Activated naive CD4-positive, alpha-beta T cell treated with anti-CD3 and anti-CD28 coated beads, Interleukin-2, amount 50 U/mL, for 16 hours (primary cell): ENCODE measurements around the gene UBE2V1.

Source experiments
- DNase-seq: peaks from one replicate; pipeline ENCODE4 v3.0.0-alpha.2; 2020

Gene UBE2V1

GRCh38 chr20:50041246-50041873, 71.6 kb downstream of the UBE2V1 start:
- DNase-seq, result no peak

GRCh38 chr20:50040432-50041245, 72.3 kb downstream of the UBE2V1 start:
- no peak for DNase-seq

GRCh38 chr20:50039706-50040431, 73.1 kb downstream of the UBE2V1 start:
- DNase-seq, result no peak

GRCh38 chr20:50038574-50038991, 74.4 kb downstream of the UBE2V1 start:
- no peak for DNase-seq

GRCh38 chr20:50038169-50038568, 74.8 kb downstream of the UBE2V1 start:
- DNase-seq, result no peak

- no peak for DNase-seq
These were observed 75.4 kb downstream of the UBE2V1 start for GRCh38 chr20:50037575-50037974.

GRCh38 chr20:50037123-50037522, 75.8 kb downstream of the UBE2V1 start:
- DNase-seq, result no peak

GRCh38 chr20:50036703-50037102, 76.2 kb downstream of the UBE2V1 start:
- DNase-seq, result no peak

GRCh38 chr20:50034567-50035180, 78.3 kb downstream of the UBE2V1 start:
- DNase-seq, result no peak

GRCh38 chr20:50032955-50033666, 79.8 kb downstream of the UBE2V1 start:
- no peak for DNase-seq
